OCI-LY7 (cell line): Measurements from ENCODE around the gene NPAS2. TPM values are rescaled to one million over a fixed set of nuclear protein-coding genes. Genes with fewer than 3 reads are reported as not detected.

Experiments used
- BruUV-seq: library from RNA; stranded (reverse); fragments of 400-500 nt; replicated peaks from 2 replicates; lab custom pipeline; 2021; lab: Mats Ljungman, UMichigan
- CTCF ChIA-PET: fragments of 300-600 bp; sonication (Branson Sonifier 250); formaldehyde crosslinking; loops from one replicate; lab custom pipeline; 2022; ENCODE audit warnings: antibody characterized with exemption; ENCODE audit not compliant: unreplicated experiment; lab: Charles Lee
- POLR2A ChIA-PET: fragments of 300-600 bp; sonication (Branson Sonifier 250); formaldehyde crosslinking; loops from one replicate; lab custom pipeline; 2022; ENCODE audit warnings: antibody characterized with exemption; lab: Charles Lee
- DNase-seq: peaks from one replicate; pipeline ENCODE4 v3.0.0-alpha.2; 2015; ENCODE audit warnings: low spot score
- H2AFZ ChIP-seq: fragments of 200-600 bp; sonication (generic), shearing (Covaris generic); 2 replicates; pipeline ENCODE4 v1.6.1; 2014; ENCODE audit warnings: mild to moderate bottlenecking, antibody characterized with exemption, low read length, moderate library complexity
- H3K27ac ChIP-seq: fragments of 200-600 bp; sonication (generic); 2 replicates; pipeline ENCODE4 v1.5.1; 2014; ENCODE audit warnings: mixed run types, low read depth, mild to moderate bottlenecking, moderate library complexity, low read length, inconsistent platforms; ENCODE audit not compliant: poor library complexity, severe bottlenecking
- H3K36me3 ChIP-seq: fragments of 200-600 bp; sonication (generic); 2 replicates; pipeline ENCODE4 v1.6.1; 2014; ENCODE audit warnings: mild to moderate bottlenecking, antibody characterized with exemption, low read length, moderate library complexity, mixed read lengths; ENCODE audit not compliant: insufficient read depth
- H3K4me1 ChIP-seq: fragments of 200-600 bp; sonication (generic); 2 replicates; pipeline ENCODE4 v1.5.1; 2014; ENCODE audit warnings: mild to moderate bottlenecking, low read length; ENCODE audit not compliant: insufficient read depth, poor library complexity, severe bottlenecking
- H3K4me2 ChIP-seq: fragments of 200-600 bp; sonication (generic); 2 replicates; pipeline ENCODE4 v1.6.1; 2014; ENCODE audit warnings: mild to moderate bottlenecking, low read length
- H3K4me3 ChIP-seq: fragments of 200-600 bp; sonication (generic); 2 replicates; pipeline ENCODE4 v1.5.1; 2014; ENCODE audit warnings: mild to moderate bottlenecking, low read depth, low read length; ENCODE audit not compliant: poor library complexity, severe bottlenecking
- H3K79me2 ChIP-seq: fragments of 200-600 bp; sonication (generic); 2 replicates; pipeline ENCODE4 v1.6.1; 2016; ENCODE audit warnings: low read depth, mild to moderate bottlenecking, low read length, moderate library complexity, mixed read lengths; ENCODE audit not compliant: insufficient read depth
- H3K9me2 ChIP-seq: fragments of 200-600 bp; sonication (generic); 2 replicates; pipeline ENCODE4 v1.6.1; 2016; ENCODE audit warnings: mild to moderate bottlenecking, low read length, mixed read lengths; ENCODE audit not compliant: insufficient read depth
- H3K9me3 ChIP-seq: fragments of 200-600 bp; sonication (generic); 2 replicates; pipeline ENCODE4 v1.6.1; 2014; ENCODE audit warnings: mild to moderate bottlenecking, mixed run types, low read length, mixed read lengths
- H4K20me1 ChIP-seq: fragments of 200-600 bp; sonication (generic); 2 replicates; pipeline ENCODE4 v1.6.1; 2014; ENCODE audit warnings: mild to moderate bottlenecking, antibody characterized with exemption, low read length, moderate library complexity, mixed read lengths; ENCODE audit not compliant: insufficient read depth
- EZH2phosphoT487 ChIP-seq: fragments of 200-600 bp; sonication (generic); IDR thresholded peaks from 2 replicates; pipeline ENCODE4 v1.6.1; 2018; ENCODE audit warnings: low read depth, borderline replicate concordance, mild to moderate bottlenecking, mixed run types, antibody characterized with exemption, low read length, moderate library complexity, mixed read lengths
- intact Hi-C: fragments of 100-400 bp; cut with micrococcal nuclease; formaldehyde crosslinking; loops from one replicate; pipeline ENCODE4 v1.10.0; 2022; ENCODE audit not compliant: unreplicated experiment
- total RNA-seq, 2 experiments: library from RNA; depleted of rRNA in 1 of 2; stranded (reverse); fragments of >200 nt in 1 of 2; shearing (Covaris generic) in 1 of 2; gene quantifications; 2 replicates each; pipeline ENCODE4 v1.2.3, GENCODE V29; 2014 to 2022
- TF ChIP-seq, protein P1 (sequence below): fragments of 200-600 bp; sonication (generic); conservative IDR thresholded peaks from 2 replicates; pipeline ENCODE4 v1.5.1; 2014; ENCODE audit warnings: mild to moderate bottlenecking, antibody characterized with exemption, low read length, moderate library complexity, mixed read lengths

The NPAS2 gene
- total RNA-seq, 2 experiments from 2014 or later, result not detected

- H3K4me2 ChIP-seq, result no peak overlapping the region
- CTCF ChIA-PET, result no interaction called here
These were observed 151.3 kb downstream of the NPAS2 start for GRCh38 chr2:100971221-100971620.

GRCh38 chr2:100972452-100972851, 152.5 kb downstream of the NPAS2 start:
- intact Hi-C loops, result no loop called here
- ChIA-PET POLR2A (no interaction called here), CTCF (no interaction called here)
- H3K36me3 ChIP-seq, result no peaks in the 10 kb centered on the region
- H3K4me3 ChIP-seq, result no peak overlapping the region
- H3K9me3 ChIP-seq, result no peaks in the 10 kb centered on the region
- no peaks in the 10 kb centered on the region for H4K20me1 ChIP-seq
- no peak overlapping the region for H3K4me2 ChIP-seq
- no peaks in the 10 kb centered on the region for H3K9me2 ChIP-seq
- peaks cover 11% of the 10 kb centered on the region for H3K4me1 ChIP-seq
- H3K79me2 ChIP-seq, result no peaks in the 10 kb centered on the region
- DNase-seq, result no peak
- no peak overlapping the region for H2AFZ ChIP-seq
- no peak for TF ChIP-seq EZH2phosphoT487
- TF ChIP-seq, protein P1, sequence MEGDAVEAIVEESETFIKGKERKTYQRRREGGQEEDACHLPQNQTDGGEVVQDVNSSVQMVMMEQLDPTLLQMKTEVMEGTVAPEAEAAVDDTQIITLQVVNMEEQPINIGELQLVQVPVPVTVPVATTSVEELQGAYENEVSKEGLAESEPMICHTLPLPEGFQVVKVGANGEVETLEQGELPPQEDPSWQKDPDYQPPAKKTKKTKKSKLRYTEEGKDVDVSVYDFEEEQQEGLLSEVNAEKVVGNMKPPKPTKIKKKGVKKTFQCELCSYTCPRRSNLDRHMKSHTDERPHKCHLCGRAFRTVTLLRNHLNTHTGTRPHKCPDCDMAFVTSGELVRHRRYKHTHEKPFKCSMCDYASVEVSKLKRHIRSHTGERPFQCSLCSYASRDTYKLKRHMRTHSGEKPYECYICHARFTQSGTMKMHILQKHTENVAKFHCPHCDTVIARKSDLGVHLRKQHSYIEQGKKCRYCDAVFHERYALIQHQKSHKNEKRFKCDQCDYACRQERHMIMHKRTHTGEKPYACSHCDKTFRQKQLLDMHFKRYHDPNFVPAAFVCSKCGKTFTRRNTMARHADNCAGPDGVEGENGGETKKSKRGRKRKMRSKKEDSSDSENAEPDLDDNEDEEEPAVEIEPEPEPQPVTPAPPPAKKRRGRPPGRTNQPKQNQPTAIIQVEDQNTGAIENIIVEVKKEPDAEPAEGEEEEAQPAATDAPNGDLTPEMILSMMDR, result no peak
- no TSS peak for BruUV-seq
- no peak overlapping the region for H3K27ac ChIP-seq

More at GRCh38 chr2:100971221-100971620, 151.3 kb downstream of the NPAS2 start:
- H3K9me3 ChIP-seq, result no peaks in the 10 kb centered on the region
- H4K20me1 ChIP-seq, result no peaks in the 10 kb centered on the region
- TF ChIP-seq, protein P1, result no peak
- no peak for TF ChIP-seq EZH2phosphoT487
- H3K4me1 ChIP-seq, result no peaks in the 10 kb centered on the region
- H3K9me2 ChIP-seq, result no peaks in the 10 kb centered on the region
- no peaks in the 10 kb centered on the region for H3K36me3 ChIP-seq
- no peaks in the 10 kb centered on the region for H3K79me2 ChIP-seq
- H3K27ac ChIP-seq, result no peak overlapping the region
- DNase-seq, result no peak
- no peak overlapping the region for H2AFZ ChIP-seq
- POLR2A ChIA-PET, result no interaction called here
- no peak overlapping the region for H3K4me3 ChIP-seq
- intact Hi-C loops, result no loop called here
- no TSS peak for BruUV-seq

DNA sequence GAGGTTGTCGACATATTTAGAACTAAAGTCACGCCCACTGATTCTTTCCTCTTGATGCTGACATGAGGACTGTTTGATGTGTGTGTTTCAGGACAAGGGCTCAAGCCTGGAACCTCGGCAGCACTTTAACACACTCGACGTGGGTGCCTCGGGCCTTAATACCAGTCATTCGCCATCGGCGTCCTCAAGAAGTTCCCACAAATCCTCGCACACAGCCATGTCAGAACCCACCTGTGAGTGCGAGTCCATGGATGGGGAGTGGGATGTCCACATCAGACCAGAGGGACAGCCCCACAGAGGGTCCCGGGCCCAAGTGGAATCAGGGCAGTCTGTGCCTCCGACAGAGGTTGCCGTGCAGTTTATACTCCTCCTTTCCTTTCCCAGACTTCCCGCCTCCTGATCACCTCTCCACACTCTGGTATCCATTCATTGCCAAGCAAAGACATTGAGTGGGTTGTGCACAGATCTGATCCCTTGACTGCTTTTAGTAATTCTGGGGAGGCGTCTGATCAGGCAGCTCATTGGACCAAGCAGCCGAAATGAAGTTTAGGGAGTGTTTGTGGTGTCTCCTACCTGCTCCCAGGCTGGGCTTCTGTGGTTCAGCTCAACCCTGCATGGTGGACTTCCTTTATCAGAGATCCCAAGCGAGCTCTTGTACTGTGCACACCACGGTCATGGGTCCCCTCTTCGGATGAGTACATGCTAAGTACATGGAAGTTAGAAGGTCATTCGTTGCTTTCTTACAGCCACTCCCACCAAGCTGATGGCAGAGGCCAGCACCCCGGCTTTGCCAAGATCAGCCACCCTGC, 155.0 kb downstream of the NPAS2 start:
- no peak for TF ChIP-seq EZH2phosphoT487
- TF ChIP-seq, protein P1, result no peak

More for the DNA sequence above, 155.0 kb downstream of the NPAS2 start:
- Histone ChIP-seq H2AFZ (no peak overlapping the region), H3K27ac (no peak overlapping the region), H3K9me3 (no peaks in the 10 kb centered on the region), H3K36me3 (no peaks in the 10 kb centered on the region), H4K20me1 (no peaks in the 10 kb centered on the region), H3K9me2 (no peaks in the 10 kb centered on the region), H3K4me2 (no peak overlapping the region), H3K4me1 (peaks cover 11% of the 10 kb centered on the region), H3K4me3 (no peak overlapping the region), H3K79me2 (no peaks in the 10 kb centered on the region)
- CTCF ChIA-PET, result no interaction called here
- no peak for DNase-seq
- POLR2A ChIA-PET, result no interaction called here
- BruUV-seq, result no TSS peak
- intact Hi-C loops, result no loop called here
